HCT116 (cell line): ENCODE data around the gene SPATA31E1. TPM values are rescaled to one million over a fixed set of nuclear protein-coding genes. Genes with fewer than 3 reads are reported as not detected.

ENCODE experiments used
- ATAC-seq: fragments of 200-7000 bp; cut with Tn5 transposase; 2 replicates; pipeline ENCODE4 v1.9.1; 2020; ENCODE audit warnings: mild to moderate bottlenecking, moderate library complexity
- BruUV-seq: library from RNA; stranded (reverse); fragments of 400-500 nt; replicated peaks from 2 replicates; lab custom pipeline; 2021; lab: Mats Ljungman, UMichigan
- CTCF ChIA-PET: fragments of 300-600 bp; sonication (Branson Sonifier 250); formaldehyde crosslinking; loops from one replicate; lab custom pipeline; 2021; ENCODE audit warnings: antibody characterized with exemption; lab: Charles Lee
- POLR2A ChIA-PET: fragments of 300-600, 350-600 bp; sonication (Branson Sonifier 250); formaldehyde crosslinking; loops from one replicate; lab custom pipeline; 2021; ENCODE audit warnings: antibody characterized with exemption; lab: Charles Lee
- RAD21 ChIA-PET, 2 experiments: fragments of 300-600 bp; sonication (Branson Sonifier 250); formaldehyde crosslinking; loops; one replicate each; lab custom pipeline; 2023; ENCODE audit warnings: low total read pairs in 2 of 2; ENCODE audit not compliant: uncharacterized antibody in 2 of 2, unreplicated experiment in 2 of 2, low non-redundant PET in 1 of 2; lab: Charles Lee
- DNase-seq: peaks from one replicate; pipeline ENCODE4 v3.0.0-alpha.2; 2010; ENCODE audit warnings: low read depth, low spot score
- H2AFZ ChIP-seq: fragments of 200-600 bp; shearing (Covaris generic), sonication (generic); 2 replicates; pipeline ENCODE4 v1.6.1; 2017; ENCODE audit warnings: low read depth, mixed run types, mixed read lengths, antibody characterized with exemption, low read length; ENCODE audit not compliant: poor library complexity, severe bottlenecking
- H3K27ac ChIP-seq: 2 replicates; pipeline ENCODE4 v1.5.1; 2012; ENCODE audit warnings: low read depth, low read length
- H3K27me3 ChIP-seq: fragments of 200-600 bp; sonication (generic); 2 replicates; pipeline ENCODE4 v1.6.1; 2016; ENCODE audit warnings: mixed run types, low read length, mixed read lengths; ENCODE audit not compliant: insufficient read depth
- H3K36me3 ChIP-seq, 2 experiments: fragments of 200-500 bp in 1 of 2; fragments of 200-600 bp in 1 of 2; sonication (Bioruptor generic) in 1 of 2; sonication (generic) in 1 of 2; 2 replicates each; pipeline versions ENCODE4 v1.5.1 to v1.6.1; 2014 to 2016; ENCODE audit warnings: low read length in 2 of 2, inconsistent platforms in 1 of 2, mixed read lengths in 1 of 2, mixed run types in 1 of 2; ENCODE audit not compliant: insufficient read depth in 2 of 2, control insufficient read depth in 1 of 2
- H3K4me1 ChIP-seq, 2 experiments: fragments of 200-600 bp in 1 of 2; sonication (generic) in 1 of 2; 2 replicates each; pipeline versions ENCODE4 v1.5.1 to v1.6.1; 2012 to 2017; ENCODE audit warnings: low read length in 2 of 2, inconsistent platforms in 1 of 2, mild to moderate bottlenecking in 1 of 2, mixed read lengths in 1 of 2, mixed run types in 1 of 2, moderate library complexity in 1 of 2; ENCODE audit not compliant: insufficient read depth in 2 of 2, control insufficient read depth in 1 of 2
- H3K4me2 ChIP-seq: fragments of 200-600 bp; sonication (generic); 2 replicates; pipeline ENCODE4 v1.6.1; 2017; ENCODE audit warnings: mixed run types, low read length, mixed read lengths
- H3K4me3 ChIP-seq, 2 experiments: fragments of 200-600 bp in 1 of 2; sonication (generic) in 1 of 2; replicated peaks in 1 of 2; 2 replicates each; pipeline ENCODE4 v1.5.1; 2011 to 2016; ENCODE audit warnings: low read length in 2 of 2, control low read depth in 1 of 2, low read depth in 1 of 2, mild to moderate bottlenecking in 1 of 2, mixed read lengths in 1 of 2, mixed run types in 1 of 2
- H3K79me2 ChIP-seq: fragments of 200-600 bp; sonication (generic); 2 replicates; pipeline ENCODE4 v1.6.1; 2017; ENCODE audit warnings: mild to moderate bottlenecking, mixed run types, low read length, moderate library complexity, mixed read lengths; ENCODE audit not compliant: insufficient read depth
- H3K9ac ChIP-seq: fragments of 200-600 bp; sonication (generic); 2 replicates; pipeline ENCODE4 v1.6.1; 2016; ENCODE audit warnings: low read length, mixed read lengths
- H3K9me2 ChIP-seq: fragments of 200-600 bp; sonication (generic), shearing (Covaris generic); 2 replicates; pipeline ENCODE4 v1.6.1; 2017; ENCODE audit warnings: mixed run types, mild to moderate bottlenecking, moderate library complexity; ENCODE audit not compliant: insufficient read depth
- H3K9me3 ChIP-seq, 2 experiments: fragments of 200-500 bp in 1 of 2; fragments of 200-600 bp in 1 of 2; sonication (Bioruptor generic) in 1 of 2; sonication (generic) in 1 of 2; 2 replicates each; pipeline ENCODE4 v1.6.1; 2014 to 2017; ENCODE audit warnings: low read length in 2 of 2, mixed read lengths in 2 of 2, inconsistent platforms in 1 of 2, low read depth in 1 of 2, mild to moderate bottlenecking in 1 of 2, mixed run types in 1 of 2, moderate library complexity in 1 of 2; ENCODE audit not compliant: control insufficient read depth in 1 of 2, insufficient read depth in 1 of 2
- H4K20me1 ChIP-seq: fragments of 200-600 bp; sonication (generic), shearing (Covaris generic); 2 replicates; pipeline ENCODE4 v1.6.1; 2017; ENCODE audit warnings: mixed run types, mild to moderate bottlenecking, moderate library complexity; ENCODE audit not compliant: insufficient read depth
- CEBPB ChIP-seq: IDR thresholded peaks from 2 replicates; pipeline ENCODE4 v1.6.1; 2012; ENCODE audit warnings: low read depth
- EGR1 ChIP-seq: IDR thresholded peaks from 2 replicates; pipeline ENCODE4 v1.6.1; 2012; ENCODE audit warnings: low read depth
- ELF1 ChIP-seq: IDR thresholded peaks from 2 replicates; pipeline ENCODE4 v1.6.1; 2012; ENCODE audit warnings: low read depth, borderline replicate concordance
- EZH2 ChIP-seq: fragments of 200-600 bp; sonication (generic); IDR thresholded peaks from 2 replicates; pipeline ENCODE4 v1.6.1; 2017; ENCODE audit warnings: antibody characterized with exemption, mixed run types
- JUND ChIP-seq: IDR thresholded peaks from 2 replicates; pipeline ENCODE4 v1.6.1; 2012
- POLR2A ChIP-seq: IDR thresholded peaks from 2 replicates; pipeline ENCODE4 v1.7.0; 2011; ENCODE audit warnings: borderline replicate concordance; ENCODE audit not compliant: insufficient read depth, insufficient read length; ENCODE audit errors: extremely low read depth
- SP1 ChIP-seq: IDR thresholded peaks from 2 replicates; pipeline ENCODE4 v1.6.1; 2012; ENCODE audit warnings: low read depth
- SRF ChIP-seq: IDR thresholded peaks from 2 replicates; pipeline ENCODE4 v1.6.1; 2012; ENCODE audit warnings: low read depth
- TCF7L2 ChIP-seq: IDR thresholded peaks from 2 replicates; pipeline ENCODE4 v1.7.0; 2011; ENCODE audit warnings: borderline replicate concordance, inconsistent platforms; ENCODE audit not compliant: insufficient read depth, insufficient read length; ENCODE audit errors: extremely low read depth
- ZNF274 ChIP-seq: fragments of 200-500 bp; sonication (Bioruptor generic); IDR thresholded peaks from 2 replicates; pipeline ENCODE4 v1.6.1; 2014; ENCODE audit warnings: mild to moderate bottlenecking, low read depth, low read length, inconsistent platforms
- intact Hi-C: fragments of 100-400 bp; cut with micrococcal nuclease; formaldehyde crosslinking; loops from 2 replicates; pipeline ENCODE4 v1.10.0; 2022
- total RNA-seq: library from RNA; stranded (reverse); gene quantifications from one replicate; pipeline ENCODE4 v1.2.1, GENCODE V29; 2021; ENCODE audit not compliant: unreplicated experiment
- TF ChIP-seq, protein P1 (sequence below), 3 experiments: fragments of 200-600 bp in 1 of 3; sonication (generic) in 1 of 3; IDR thresholded peaks in 2 of 3; conservative IDR thresholded peaks in 1 of 3; 2 replicates each; pipeline ENCODE4 v1.5.1; 2012 to 2017; ENCODE audit warnings: low read depth in 2 of 3, low read length in 2 of 3, antibody characterized with exemption in 1 of 3, borderline replicate concordance in 1 of 3, control low read depth in 1 of 3, mild to moderate bottlenecking in 1 of 3, mixed read lengths in 1 of 3, mixed run types in 1 of 3, moderate library complexity in 1 of 3; ENCODE audit not compliant: insufficient read depth in 1 of 3
- TF ChIP-seq, protein P2 (sequence below): IDR thresholded peaks from 2 replicates; pipeline ENCODE4 v1.6.1; 2012

The SPATA31E1 gene
- total RNA-seq, 1 experiment from 2014 or later = not detected

GRCh38 chr9:87836951-87837705 lies 45.5 kb upstream of the SPATA31E1 start:
- no peaks in the 10 kb centered on the region for H3K79me2 ChIP-seq
- RAD21 ChIA-PET = no interaction called here
- CTCF ChIA-PET = no interaction called here
- BruUV-seq = no TSS peak
- H4K20me1 ChIP-seq = no peaks in the 10 kb centered on the region
- H3K9ac ChIP-seq = no peak overlapping the region
- POLR2A ChIA-PET = no interaction called here
- H3K27ac ChIP-seq = no peak overlapping the region
- H3K9me2 ChIP-seq = no peaks in the 10 kb centered on the region
- H3K9me3 ChIP-seq = no peaks in the 10 kb centered on the region
- H3K4me1 ChIP-seq = peaks cover 0 to 7% of the 10 kb centered on the region in 2 experiments; a peak in 1 of 4 replicates
- no peaks in the 10 kb centered on the region for H3K36me3 ChIP-seq
- ATAC-seq (no peak), DNase-seq (no peak)
- TF ChIP-seq EZH2 (no peak), ELF1 (no peak), SRF (no peak), SP1 (no peak), ZNF274 (no peak), POLR2A (no peak)
- TF ChIP-seq, protein P1, sequence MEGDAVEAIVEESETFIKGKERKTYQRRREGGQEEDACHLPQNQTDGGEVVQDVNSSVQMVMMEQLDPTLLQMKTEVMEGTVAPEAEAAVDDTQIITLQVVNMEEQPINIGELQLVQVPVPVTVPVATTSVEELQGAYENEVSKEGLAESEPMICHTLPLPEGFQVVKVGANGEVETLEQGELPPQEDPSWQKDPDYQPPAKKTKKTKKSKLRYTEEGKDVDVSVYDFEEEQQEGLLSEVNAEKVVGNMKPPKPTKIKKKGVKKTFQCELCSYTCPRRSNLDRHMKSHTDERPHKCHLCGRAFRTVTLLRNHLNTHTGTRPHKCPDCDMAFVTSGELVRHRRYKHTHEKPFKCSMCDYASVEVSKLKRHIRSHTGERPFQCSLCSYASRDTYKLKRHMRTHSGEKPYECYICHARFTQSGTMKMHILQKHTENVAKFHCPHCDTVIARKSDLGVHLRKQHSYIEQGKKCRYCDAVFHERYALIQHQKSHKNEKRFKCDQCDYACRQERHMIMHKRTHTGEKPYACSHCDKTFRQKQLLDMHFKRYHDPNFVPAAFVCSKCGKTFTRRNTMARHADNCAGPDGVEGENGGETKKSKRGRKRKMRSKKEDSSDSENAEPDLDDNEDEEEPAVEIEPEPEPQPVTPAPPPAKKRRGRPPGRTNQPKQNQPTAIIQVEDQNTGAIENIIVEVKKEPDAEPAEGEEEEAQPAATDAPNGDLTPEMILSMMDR (IDR thresholded peaks at IDR 0.05 in 2 of 3, conservative IDR thresholded peaks at IDR 0.05 in 1 of 3; ENCODE audit: borderline replicate concordance in 1 of 3, insufficient read depth in 1 of 3, low read depth in 2 of 3, low read length in 2 of 3) = no peak
- no peak overlapping the region for H3K4me3 ChIP-seq
- intact Hi-C loops = no loop called here
- H3K27me3 ChIP-seq = no peaks in the 10 kb centered on the region
- H3K4me2 ChIP-seq = no peak overlapping the region
- H2AFZ ChIP-seq = no peak overlapping the region

DNA sequence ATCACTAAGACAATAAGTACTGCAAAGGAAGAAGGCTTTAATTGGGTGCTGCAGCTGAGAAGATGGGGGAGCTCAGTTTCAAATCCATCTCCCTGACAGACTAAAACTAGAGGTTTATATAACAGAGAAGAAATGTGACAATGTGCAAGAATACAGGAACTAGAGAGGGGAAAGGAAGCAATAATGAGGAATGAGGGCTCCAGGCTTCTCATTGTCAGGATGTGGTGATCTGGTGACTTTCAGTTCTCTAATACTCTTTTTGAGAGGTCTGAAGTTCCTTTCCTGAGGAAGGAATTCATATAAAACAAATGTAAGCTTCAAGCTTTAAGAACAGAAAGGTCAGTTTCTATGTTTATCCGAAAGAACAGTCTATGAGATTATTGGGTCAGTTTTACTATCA lies 42.5 kb upstream of the SPATA31E1 start:
- no peaks in the 10 kb centered on the region for H3K9me3 ChIP-seq
- DNase-seq = no peak
- TF ChIP-seq CEBPB (no peak), JUND (no peak), TCF7L2 (no peak), EGR1 (no peak)
- TF ChIP-seq, protein P2, sequence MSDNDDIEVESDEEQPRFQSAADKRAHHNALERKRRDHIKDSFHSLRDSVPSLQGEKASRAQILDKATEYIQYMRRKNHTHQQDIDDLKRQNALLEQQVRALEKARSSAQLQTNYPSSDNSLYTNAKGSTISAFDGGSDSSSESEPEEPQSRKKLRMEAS = no peak
- no peak overlapping the region for H3K9ac ChIP-seq
- no peak for ATAC-seq
- H3K36me3 ChIP-seq = no peaks in the 10 kb centered on the region
- H3K9me2 ChIP-seq = no peaks in the 10 kb centered on the region
- intact Hi-C loops = no loop called here
- BruUV-seq = no TSS peak
- POLR2A ChIA-PET = no interaction called here
- no peak overlapping the region for H2AFZ ChIP-seq
- no peaks in the 10 kb centered on the region for H3K79me2 ChIP-seq
- no peaks in the 10 kb centered on the region for H3K27me3 ChIP-seq
- RAD21 ChIA-PET = no interaction called here
- H3K4me2 ChIP-seq = no peak overlapping the region
- no peak overlapping the region for H3K4me3 ChIP-seq
- no peaks in the 10 kb centered on the region for H4K20me1 ChIP-seq
- H3K27ac ChIP-seq = no peak overlapping the region
- CTCF ChIA-PET = no interaction called here
- no peaks in the 10 kb centered on the region for H3K4me1 ChIP-seq
